ENCODE measurements around the gene TLL1.

The TLL1 gene

DNA sequence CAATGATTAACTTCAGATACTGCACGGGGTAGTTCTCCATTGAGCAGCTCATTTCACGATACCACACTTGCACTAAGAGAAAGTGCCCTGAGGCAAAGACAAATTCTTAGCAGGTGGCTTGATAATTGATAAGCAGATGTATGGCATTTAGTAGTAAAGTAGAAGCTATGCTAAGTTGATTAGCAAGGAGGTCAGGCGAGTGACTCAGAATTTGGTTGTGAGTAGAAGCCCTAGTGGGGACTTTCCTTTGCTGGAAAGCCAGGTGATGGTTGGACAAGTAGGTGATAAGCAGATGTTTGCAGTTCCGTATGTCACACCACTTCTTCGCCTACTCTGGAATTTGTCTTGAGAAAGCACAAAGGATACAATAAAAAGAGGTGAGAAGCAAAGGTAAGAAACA, 58.7 kb downstream of the TLL1 start:
- TF ChIP-seq, protein P1, sequence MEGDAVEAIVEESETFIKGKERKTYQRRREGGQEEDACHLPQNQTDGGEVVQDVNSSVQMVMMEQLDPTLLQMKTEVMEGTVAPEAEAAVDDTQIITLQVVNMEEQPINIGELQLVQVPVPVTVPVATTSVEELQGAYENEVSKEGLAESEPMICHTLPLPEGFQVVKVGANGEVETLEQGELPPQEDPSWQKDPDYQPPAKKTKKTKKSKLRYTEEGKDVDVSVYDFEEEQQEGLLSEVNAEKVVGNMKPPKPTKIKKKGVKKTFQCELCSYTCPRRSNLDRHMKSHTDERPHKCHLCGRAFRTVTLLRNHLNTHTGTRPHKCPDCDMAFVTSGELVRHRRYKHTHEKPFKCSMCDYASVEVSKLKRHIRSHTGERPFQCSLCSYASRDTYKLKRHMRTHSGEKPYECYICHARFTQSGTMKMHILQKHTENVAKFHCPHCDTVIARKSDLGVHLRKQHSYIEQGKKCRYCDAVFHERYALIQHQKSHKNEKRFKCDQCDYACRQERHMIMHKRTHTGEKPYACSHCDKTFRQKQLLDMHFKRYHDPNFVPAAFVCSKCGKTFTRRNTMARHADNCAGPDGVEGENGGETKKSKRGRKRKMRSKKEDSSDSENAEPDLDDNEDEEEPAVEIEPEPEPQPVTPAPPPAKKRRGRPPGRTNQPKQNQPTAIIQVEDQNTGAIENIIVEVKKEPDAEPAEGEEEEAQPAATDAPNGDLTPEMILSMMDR (IDR thresholded peaks at IDR 0.05; ENCODE audit: insufficient read depth, low read depth, low read length, missing control alignments) = no peak
- DNase-seq (ENCODE audit: low read depth) = no peak
- H3K4me3 ChIP-seq (ENCODE audit: low read length) = no peak overlapping the region

DNA sequence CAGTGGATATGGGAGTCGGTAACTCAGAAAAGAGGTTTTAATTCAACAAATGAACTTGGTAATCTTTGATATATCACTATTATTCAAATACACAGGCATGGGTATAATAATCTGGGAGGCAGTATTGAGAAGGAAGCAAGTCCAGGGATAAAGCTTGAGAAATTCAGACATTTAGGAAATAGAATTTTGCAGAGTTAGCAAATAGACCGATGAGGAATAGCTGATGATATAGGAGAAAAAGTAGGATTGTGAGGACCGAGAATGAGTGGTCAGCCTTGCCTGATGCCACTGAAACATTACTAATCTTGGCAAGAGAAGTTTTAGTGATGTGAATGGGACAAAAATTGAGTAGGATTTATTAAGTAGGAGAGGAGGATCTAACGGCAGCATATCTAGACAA, 71.9 kb downstream of the TLL1 start:
- H3K4me3 ChIP-seq (ENCODE audit: low read length) = no peak overlapping the region
- TF ChIP-seq, protein P1 (IDR thresholded peaks at IDR 0.05; ENCODE audit: insufficient read depth, low read depth, low read length, missing control alignments) = no peak
- no peak for DNase-seq (ENCODE audit: low read depth)

DNA sequence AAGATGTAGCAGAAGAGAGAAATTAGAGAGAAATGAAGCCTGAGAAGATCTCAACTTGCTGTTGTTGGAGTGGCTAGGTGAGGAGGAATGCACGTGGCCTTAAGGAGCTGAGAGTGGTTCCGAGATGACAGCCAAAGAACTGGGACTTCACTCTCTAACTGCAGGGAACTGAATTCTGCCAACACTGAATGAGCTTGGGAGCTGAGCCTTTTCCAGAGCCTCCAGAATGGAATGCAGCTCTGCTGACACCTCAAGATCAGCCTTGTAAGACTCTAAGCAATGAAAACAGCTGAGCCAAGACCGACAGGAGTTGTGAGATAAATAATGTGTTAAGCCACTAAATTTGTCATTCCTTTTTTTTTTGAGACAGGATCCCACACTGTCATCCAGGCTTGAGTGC, 73.0 kb downstream of the TLL1 start:
- H3K4me3 ChIP-seq (ENCODE audit: low read length) = no peak overlapping the region
- TF ChIP-seq, protein P1 (IDR thresholded peaks at IDR 0.05; ENCODE audit: insufficient read depth, low read depth, low read length, missing control alignments) = no peak
- no peak for DNase-seq (ENCODE audit: low read depth)

DNA sequence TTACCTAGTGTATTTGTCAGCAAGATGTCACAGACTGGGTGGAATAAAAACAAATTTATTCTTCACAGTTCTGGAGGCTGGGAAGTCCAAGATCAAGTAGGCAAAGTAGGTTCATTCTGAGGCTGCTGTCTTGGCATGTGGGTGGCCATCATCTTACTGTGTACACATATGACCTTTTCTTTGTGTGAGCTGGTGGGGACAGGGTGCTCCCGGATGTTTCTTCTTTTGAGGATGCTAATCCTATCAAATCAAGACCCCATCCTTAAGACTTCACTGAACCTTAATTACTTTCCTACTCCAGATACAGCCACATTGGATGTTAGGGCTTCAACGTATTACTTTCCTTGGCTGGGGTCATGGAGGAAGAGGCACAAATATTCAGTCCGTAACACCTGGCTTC, 74.0 kb downstream of the TLL1 start:
- H3K4me3 ChIP-seq (ENCODE audit: low read length) = no peak overlapping the region
- DNase-seq (ENCODE audit: low read depth) = no peak
- TF ChIP-seq, protein P1 (IDR thresholded peaks at IDR 0.05; ENCODE audit: insufficient read depth, low read depth, low read length, missing control alignments) = no peak

DNA sequence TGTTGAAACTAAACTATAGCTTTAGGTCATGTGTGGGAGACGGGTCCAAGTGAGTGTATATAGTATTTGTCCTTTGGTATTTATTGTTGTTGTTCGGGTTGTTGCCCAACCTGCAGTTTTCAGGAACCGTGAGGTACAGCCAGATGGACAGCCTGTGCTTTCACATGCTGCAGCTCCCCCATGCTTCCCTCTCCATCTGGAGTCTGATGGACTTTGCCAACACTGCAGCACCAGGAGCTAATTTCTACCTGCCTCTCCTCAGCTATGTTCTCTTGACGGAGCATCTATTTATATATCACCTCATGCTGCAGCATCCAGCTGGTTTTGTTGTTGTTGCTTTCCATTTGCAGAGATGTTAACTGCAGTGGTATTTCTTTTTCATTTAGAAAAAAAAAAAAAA, 80.1 kb downstream of the TLL1 start:
- no peak for DNase-seq (ENCODE audit: low read depth)
- no peak overlapping the region for H3K4me3 ChIP-seq (ENCODE audit: low read length)
- TF ChIP-seq, protein P1 (IDR thresholded peaks at IDR 0.05; ENCODE audit: insufficient read depth, low read depth, low read length, missing control alignments) = no peak

DNA sequence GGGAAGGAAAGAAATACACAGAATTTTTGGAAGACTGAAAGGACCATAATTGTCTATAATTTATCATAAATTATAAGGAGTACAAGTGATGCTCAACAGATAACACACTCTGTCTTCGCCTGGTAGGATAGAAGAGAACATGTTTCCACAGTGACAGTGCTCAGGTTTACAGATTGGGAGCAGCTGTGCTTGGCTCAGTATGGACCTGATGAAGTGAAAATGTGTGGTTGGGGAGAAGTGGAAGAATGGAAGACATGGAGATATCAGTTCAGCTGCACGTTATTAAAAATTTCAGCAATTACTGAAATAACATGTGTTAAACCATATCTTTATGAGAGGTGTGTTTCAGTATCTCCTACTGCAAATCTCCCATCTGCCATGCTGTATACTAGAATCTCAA, 90.6 kb downstream of the TLL1 start:
- TF ChIP-seq, protein P1 (IDR thresholded peaks at IDR 0.05; ENCODE audit: insufficient read depth, low read depth, low read length, missing control alignments) = no peak
- H3K4me3 ChIP-seq (ENCODE audit: low read length) = no peak overlapping the region
- DNase-seq (ENCODE audit: low read depth) = no peak

DNA sequence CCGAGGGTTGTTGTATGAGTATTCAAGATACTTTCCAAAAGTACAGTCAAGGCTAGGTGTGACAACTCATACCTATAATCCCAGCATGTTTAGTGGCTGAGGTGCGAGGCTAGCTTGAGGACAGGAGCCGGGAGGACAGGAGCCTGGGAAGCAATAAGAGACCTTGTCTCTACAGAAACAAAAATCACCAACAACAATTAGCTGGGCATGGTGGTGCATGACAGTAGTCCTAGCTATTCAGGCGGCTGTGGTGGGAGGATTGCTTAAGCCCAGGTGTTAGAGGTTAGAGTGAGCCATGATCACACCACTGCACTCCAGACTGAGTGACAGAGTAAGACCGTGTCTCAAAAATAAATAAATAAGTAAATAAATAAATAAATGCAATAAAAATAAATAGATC, 91.6 kb downstream of the TLL1 start:
- TF ChIP-seq, protein P1 (IDR thresholded peaks at IDR 0.05; ENCODE audit: insufficient read depth, low read depth, low read length, missing control alignments) = no peak
- no peak overlapping the region for H3K4me3 ChIP-seq (ENCODE audit: low read length)
- DNase-seq (ENCODE audit: low read depth) = peak; percentile 27

Data from epithelial cell of esophagus (primary cell).